ENCODE data around the gene LCE1D.

DNA sequence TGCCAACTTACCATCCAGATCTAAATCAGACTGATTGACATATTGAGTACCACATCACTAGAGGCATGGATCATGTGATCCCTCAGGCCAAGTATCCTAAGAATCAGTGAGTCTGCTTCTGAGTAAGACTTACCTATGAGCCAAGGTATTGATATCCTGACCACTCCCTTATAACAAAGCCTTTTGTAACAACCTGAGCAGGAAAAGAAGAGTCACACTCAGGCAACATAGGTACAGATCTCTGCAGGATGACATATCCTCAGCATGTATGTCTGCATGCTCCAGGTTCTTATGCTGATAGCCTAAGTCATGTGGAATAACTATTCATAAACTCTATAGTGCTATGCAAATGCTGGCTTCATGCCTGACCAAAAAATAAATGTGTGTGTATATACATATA is 28.4 kb downstream of the LCE1D start:
- TF ChIP-seq CTCF (IDR thresholded peaks at IDR 0.05) (no peak), POLR2AphosphoS5 (IDR thresholded peaks at IDR 0.05) (no peak), POLR2A (IDR thresholded peaks at IDR 0.05) (no peak)

Data from breast epithelium (tissue), 3 donors.